K562 (cell line): ENCODE data around the gene COX6A2. TPM values are rescaled to one million over a fixed set of nuclear protein-coding genes. Genes with fewer than 3 reads are reported as not detected.

Experiments used
- ATAC-seq: fragments of 200-7000 bp; cut with Tn5 transposase; 3 replicates; pipeline ENCODE4 v1.9.1; 2020; ENCODE audit warnings: moderate library complexity
- BruUV-seq: library from RNA; stranded (reverse); fragments of 400-500 nt; replicated peaks from 2 replicates; lab custom pipeline; 2021; lab: Mats Ljungman, UMichigan
- CTCF ChIA-PET: fragments of 300-600 bp; formaldehyde crosslinking; extraction: SDS; loops from one replicate; lab custom pipeline; 2021; ENCODE audit warnings: low intra/inter-chr PET ratio; lab: Yijun Ruan, JAX
- POLR2A ChIA-PET: fragments of 300-600, 350-650 bp; sonication (Branson Sonifier 250); formaldehyde crosslinking; extraction: SDS; loops from one replicate; lab custom pipeline; 2021; ENCODE audit warnings: antibody characterized with exemption, inconsistent platforms; lab: Yijun Ruan, JAX
- DNase-seq, 4 experiments: peaks; one replicate each; pipeline versions ENCODE4 v3.0.0 to v3.0.0-alpha.2; 2011 to 2018; ENCODE audit warnings: low spot score in 3 of 4, mixed read lengths in 3 of 4; ENCODE audit errors: extremely low read depth in 1 of 4
- FAIRE-seq: peaks from 2 replicates; lab custom pipeline; 2011; peaks lifted over from hg19 to GRCh38; lab: Jason Lieb, UNC
- H2AFZ ChIP-seq: 2 replicates; pipeline ENCODE4 v1.6.0; 2011; ENCODE audit warnings: low read depth, low read length, control low read depth, inconsistent platforms
- H3K27ac ChIP-seq: fragments of 200-600 bp; 3 replicates; pipeline ENCODE4 v1.8.0; 2011; ENCODE audit warnings: low read depth, mild to moderate bottlenecking, control low read depth, inconsistent platforms, low read length, moderate library complexity, mixed read lengths; ENCODE audit errors: extremely low read depth
- H3K27me3 ChIP-seq, 2 experiments: fragments of 300-600 bp in 1 of 2; 2 replicates in 1 of 2; 3 replicates in 1 of 2; pipeline versions ENCODE4 v1.6.0 to v1.8.0; 2011; ENCODE audit warnings: inconsistent platforms in 2 of 2, low read length in 2 of 2, mild to moderate bottlenecking in 1 of 2, mixed read lengths in 1 of 2, moderate library complexity in 1 of 2; ENCODE audit not compliant: control insufficient read depth in 2 of 2, insufficient read depth in 2 of 2
- H3K36me3 ChIP-seq: fragments of 300-600 bp; 3 replicates; pipeline ENCODE4 v1.8.0; 2011; ENCODE audit warnings: mild to moderate bottlenecking, low read length, inconsistent platforms; ENCODE audit not compliant: control insufficient read depth, insufficient read depth
- H3K4me1 ChIP-seq, 2 experiments: fragments of 200-600 bp in 1 of 2; replicated peaks in 1 of 2; 2 replicates in 1 of 2; 3 replicates in 1 of 2; pipeline versions ENCODE4 v1.5.1 to v1.8.0; 2011; ENCODE audit warnings: inconsistent platforms in 2 of 2, low read length in 2 of 2, mild to moderate bottlenecking in 1 of 2, mixed read lengths in 1 of 2, moderate library complexity in 1 of 2; ENCODE audit not compliant: control insufficient read depth in 2 of 2, insufficient read depth in 2 of 2
- H3K4me2 ChIP-seq: 2 replicates; pipeline ENCODE4 v1.6.1; 2011; ENCODE audit warnings: low read length, control low read depth, inconsistent platforms, mixed read lengths; ENCODE audit not compliant: insufficient read depth
- H3K4me3 ChIP-seq: fragments of 200-600 bp; sonication (generic), shearing (Covaris generic); 2 replicates; pipeline ENCODE4 v1.5.1; 2016; ENCODE audit warnings: control low read depth, inconsistent platforms
- H3K79me2 ChIP-seq: fragments of 200-600 bp; 3 replicates; pipeline ENCODE4 v1.8.0; 2011; ENCODE audit warnings: low read length, inconsistent platforms; ENCODE audit not compliant: control insufficient read depth, insufficient read depth
- H3K9ac ChIP-seq, 2 experiments: 2 replicates each; pipeline versions ENCODE4 v1.6.0 to v1.6.1; 2011; ENCODE audit warnings: low read depth in 2 of 2, low read length in 2 of 2, control low read depth in 1 of 2, inconsistent platforms in 1 of 2, mild to moderate bottlenecking in 1 of 2, mixed read lengths in 1 of 2; ENCODE audit not compliant: insufficient read depth in 1 of 2
- H3K9me1 ChIP-seq: one replicate; pipeline ENCODE4 v1.6.0; 2011; ENCODE audit warnings: inconsistent platforms, mild to moderate bottlenecking, low read length, moderate library complexity; ENCODE audit not compliant: control insufficient read depth, insufficient read depth
- H3K9me3 ChIP-seq: replicated peaks from 2 replicates; pipeline ENCODE4 v1.5.1; 2011; ENCODE audit warnings: low read depth, low read length, inconsistent platforms; ENCODE audit not compliant: control insufficient read depth, insufficient read depth
- H4K20me1 ChIP-seq: replicated peaks from 2 replicates; pipeline ENCODE4 v1.6.1; 2011; ENCODE audit warnings: low read length, inconsistent platforms, mixed read lengths; ENCODE audit not compliant: control insufficient read depth, insufficient read depth
- ARHGAP35 ChIP-seq: fragments of 450-650 bp; IDR thresholded peaks from 2 replicates; pipeline ENCODE4 v1.6.1; 2018; ENCODE audit not compliant: partially characterized antibody
- ATF2 ChIP-seq: sonication (generic); formaldehyde crosslinking; IDR thresholded peaks from 2 replicates; pipeline ENCODE4 v1.8.1; 2022; ENCODE audit warnings: missing genetic modification reagents
- CHD2 ChIP-seq: IDR thresholded peaks from 2 replicates; pipeline ENCODE4 v1.6.1; 2011; ENCODE audit warnings: low read depth, low read length
- MAZ ChIP-seq, 2 experiments: fragments of 450-650 bp in 1 of 2; sonication (generic) in 1 of 2; formaldehyde crosslinking; IDR thresholded peaks in 1 of 2; conservative IDR thresholded peaks in 1 of 2; 2 replicates each; pipeline versions ENCODE4 v1.4.0 to v1.5.0; 2020; ENCODE audit warnings: mild to moderate bottlenecking in 1 of 2, missing genetic modification reagents in 1 of 2
- PHF8 ChIP-seq: fragments of 200-600 bp; sonication (generic); IDR thresholded peaks from 2 replicates; pipeline ENCODE4 v1.6.1; 2012; ENCODE audit warnings: mixed run types, mild to moderate bottlenecking, inconsistent platforms, low read length, moderate library complexity, borderline replicate concordance
- SRSF1 ChIP-seq: fragments of 200-400 bp; formaldehyde crosslinking; IDR thresholded peaks from 2 replicates; pipeline ENCODE4 v1.6.1; 2017; ENCODE audit warnings: mild to moderate bottlenecking, low read depth, low read length, moderate library complexity
- U2AF2 ChIP-seq: fragments of 200-400 bp; formaldehyde crosslinking; optimal IDR thresholded peaks from 2 replicates; pipeline ENCODE3; 2017; ENCODE audit warnings: low read depth, mild to moderate bottlenecking, low read length
- WGBS: fragments of 100-300 bp; shearing (Covaris generic); methylation state at CpG from one replicate; pipeline ENCODE4 v1.1.6; 2016; ENCODE audit warnings: low coverage, mixed read lengths; ENCODE audit not compliant: insufficient coverage; ENCODE audit errors: missing lambda C conversion rate; 5-methylcytosine and 5-hydroxymethylcytosine counted together
- in situ Hi-C: fragments of 300-500 bp; cut with MboI; formaldehyde crosslinking; loops from 4 replicates; pipeline ENCODE4 v1.15.0; 2018; ENCODE audit warnings: inconsistent platforms, mixed read lengths
- intact Hi-C: fragments of 100-400 bp; cut with micrococcal nuclease; formaldehyde crosslinking; loops from 2 replicates; pipeline ENCODE4 v1.14.2; 2022
- polyA plus RNA-seq, 8 experiments: library from polyadenylated mRNA; depleted of rRNA in 4 of 8; stranded (reverse) in 5 of 8; unstranded in 3 of 8; fragments of >200 nt; fragmentation: Nextera tagmentation in 2 of 8; fragmentation: Illumina TruSeq in 1 of 8; extraction: Ambion mirVana in 2 of 8; extraction: Trizol in 1 of 8; gene quantifications; 2 replicates each; pipeline versions ENCODE4 v1.2.1 to v1.2.3, GENCODE V29; 2011 to 2014; ENCODE audit warnings: inconsistent platforms in 1 of 8, missing spikeins in 1 of 8
- total RNA-seq, 7 experiments: library from RNA; depleted of rRNA in 6 of 7; stranded (reverse); fragments of >200 nt in 6 of 7; fragmentation: Illumina TruSeq in 2 of 7; extraction: Trizol in 2 of 7; gene quantifications; 2 replicates each; pipeline versions ENCODE4 v1.2.1 to v1.2.3, GENCODE V29; 2011 to 2021; ENCODE audit warnings: low replicate concordance in 1 of 7
- TF ChIP-seq, protein P1 (sequence below): fragments of 250-450 bp; sonication (Bioruptor Pico); IDR thresholded peaks from 2 replicates; pipeline ENCODE4 v1.9.0; 2021; ENCODE audit warnings: mild to moderate bottlenecking

COX6A2 gene
- total and polyA plus RNA-seq, 9 of the 15 experiments (the other 6 are each of a cell fraction or from before 2014, with no cell fraction given), result not detected

DNA sequence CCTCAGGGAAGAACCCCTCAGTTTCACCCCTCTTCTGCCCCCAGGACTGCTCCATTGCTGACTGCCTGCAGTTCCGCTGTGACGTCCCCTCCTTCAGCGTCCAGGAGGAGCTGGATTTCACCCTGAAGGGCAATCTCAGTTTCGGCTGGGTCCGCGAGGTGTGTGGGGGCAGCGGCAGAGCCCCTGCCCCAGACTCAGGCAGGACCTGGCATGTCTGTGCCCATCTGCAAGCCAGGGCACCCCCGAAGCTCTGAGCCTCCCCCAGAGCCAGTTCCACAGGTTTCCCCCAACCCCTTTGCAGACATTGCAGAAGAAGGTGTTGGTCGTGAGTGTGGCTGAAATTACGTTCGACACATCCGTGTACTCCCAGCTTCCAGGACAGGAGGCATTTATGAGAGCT, 4.4 kb downstream of the COX6A2 start:
- POLR2A ChIA-PET, result interaction anchor here (0.6 kb wide), 2 partner anchors 36 to 243 kb away, joined by 3 to 4 read pairs; no protein-coding TSS in a partner anchor
- no peak overlapping the region for H2AFZ ChIP-seq
- DNase-seq, result no peak
- H3K9me1 ChIP-seq, result no peaks in the 10 kb centered on the region
- H3K4me1 ChIP-seq, result peaks cover 0 to 13% of the 10 kb centered on the region in 2 experiments; a peak in 2 of 5 replicates
- CTCF ChIA-PET, result no interaction called here
- H3K4me2 ChIP-seq, result no peak overlapping the region
- H3K36me3 ChIP-seq, result no peaks in the 10 kb centered on the region
- intact Hi-C loops (no loop called here), in situ Hi-C loops (no loop called here)
- TF ChIP-seq ARHGAP35, result no peak
- no peak for TF ChIP-seq CHD2
- no peak for TF ChIP-seq SRSF1
- no peak for TF ChIP-seq MAZ (CRISPR knock-in tag; conservative IDR thresholded peaks at IDR 0.05 in 1 of 2, IDR thresholded peaks at IDR 0.05 in 1 of 2)
- TF ChIP-seq ATF2 (CRISPR knock-in tag), result no peak
- no peak for TF ChIP-seq PHF8
- TF ChIP-seq, protein P1, sequence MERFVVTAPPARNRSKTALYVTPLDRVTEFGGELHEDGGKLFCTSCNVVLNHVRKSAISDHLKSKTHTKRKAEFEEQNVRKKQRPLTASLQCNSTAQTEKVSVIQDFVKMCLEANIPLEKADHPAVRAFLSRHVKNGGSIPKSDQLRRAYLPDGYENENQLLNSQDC, result no peak
- no peak for TF ChIP-seq U2AF2
- BruUV-seq, result no TSS peak
- no peak for ATAC-seq
- no peak overlapping the region for H3K27ac ChIP-seq
- FAIRE-seq, result no peak
- H4K20me1 ChIP-seq, result no peaks in the 10 kb centered on the region; the same call in 1 of the 2 replicates
- no peak overlapping the region for H3K4me3 ChIP-seq
- no peaks in the 10 kb centered on the region for H3K9me3 ChIP-seq
- peaks cover 17 to 44% of the 10 kb centered on the region in 2 experiments; a peak in 4 of 5 replicates for H3K27me3 ChIP-seq
- no peak overlapping the region; a peak in 1 of 4 replicates for H3K9ac ChIP-seq
- H3K79me2 ChIP-seq, result no peaks in the 10 kb centered on the region
- WGBS, result 8% methylated on average over 10 of the region's 12 CpGs
